Keratinocyte (primary cell): Measurements from ENCODE around the gene BMPR1B.

Source experiments
- EZH2 ChIP-seq: IDR thresholded peaks from one replicate; pipeline ENCODE4 v1.6.1; 2012; ENCODE audit warnings: inconsistent platforms, mild to moderate bottlenecking, low read length, moderate library complexity
- TF ChIP-seq, protein P1 (sequence below), 3 experiments: IDR thresholded peaks in 1 of 3; conservative IDR thresholded peaks in 1 of 3; optimal IDR thresholded peaks in 1 of 3; 2 replicates in 2 of 3; 3 replicates in 1 of 3; pipeline versions ENCODE3 to v1.5.1; 2011; ENCODE audit warnings: low read length in 3 of 3, mild to moderate bottlenecking in 3 of 3, moderate library complexity in 2 of 3, control low read depth in 1 of 3, inconsistent platforms in 1 of 3; ENCODE audit not compliant: insufficient read depth in 2 of 3; ENCODE audit errors: extremely low read depth in 1 of 3

DNA sequence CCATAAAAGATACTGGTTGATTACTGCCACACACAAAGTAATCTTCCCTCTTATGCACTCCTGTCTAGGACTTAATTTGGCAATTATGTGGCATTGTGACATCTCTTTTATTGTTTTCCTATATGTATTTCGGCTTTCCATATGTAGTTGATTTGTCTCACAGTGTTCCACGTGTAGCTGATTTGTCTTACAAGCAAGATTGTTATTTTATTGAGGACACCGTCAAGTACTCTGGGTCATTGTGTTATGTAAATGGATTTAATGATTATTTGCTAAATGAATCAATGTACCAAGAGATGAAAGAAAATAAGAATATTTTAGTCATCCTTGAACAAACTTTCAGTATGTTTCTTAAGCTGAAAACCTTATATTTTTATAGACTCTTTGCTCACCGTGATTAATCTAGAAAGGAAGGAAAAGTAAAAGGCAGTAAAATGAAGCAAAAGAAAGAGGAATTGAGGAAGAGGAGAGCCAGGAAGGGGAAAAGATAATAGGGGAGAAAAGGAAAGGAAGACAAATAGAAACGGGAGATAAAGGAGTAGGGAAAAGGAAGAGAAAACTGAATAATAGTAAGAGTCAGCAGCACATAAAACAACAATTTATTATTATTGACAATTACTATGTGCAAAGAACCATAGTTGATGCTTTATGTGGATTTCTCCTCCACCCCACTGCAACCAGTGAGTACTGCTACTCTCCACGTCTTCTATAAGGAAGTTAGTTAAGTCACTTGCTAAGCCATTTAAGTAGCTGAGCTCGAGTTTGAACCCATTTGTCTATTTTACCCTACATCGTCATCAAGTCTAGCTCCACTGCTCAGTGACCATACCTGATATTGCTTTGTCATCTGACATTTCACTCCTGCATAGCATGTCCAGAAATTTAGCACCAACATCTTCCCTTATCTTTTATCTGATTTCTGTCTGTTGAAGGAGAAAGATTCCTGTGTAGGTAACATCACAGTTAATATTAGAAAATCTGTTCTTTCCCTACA, 336.5 kb downstream of the BMPR1B start:
- TF ChIP-seq, protein P1, sequence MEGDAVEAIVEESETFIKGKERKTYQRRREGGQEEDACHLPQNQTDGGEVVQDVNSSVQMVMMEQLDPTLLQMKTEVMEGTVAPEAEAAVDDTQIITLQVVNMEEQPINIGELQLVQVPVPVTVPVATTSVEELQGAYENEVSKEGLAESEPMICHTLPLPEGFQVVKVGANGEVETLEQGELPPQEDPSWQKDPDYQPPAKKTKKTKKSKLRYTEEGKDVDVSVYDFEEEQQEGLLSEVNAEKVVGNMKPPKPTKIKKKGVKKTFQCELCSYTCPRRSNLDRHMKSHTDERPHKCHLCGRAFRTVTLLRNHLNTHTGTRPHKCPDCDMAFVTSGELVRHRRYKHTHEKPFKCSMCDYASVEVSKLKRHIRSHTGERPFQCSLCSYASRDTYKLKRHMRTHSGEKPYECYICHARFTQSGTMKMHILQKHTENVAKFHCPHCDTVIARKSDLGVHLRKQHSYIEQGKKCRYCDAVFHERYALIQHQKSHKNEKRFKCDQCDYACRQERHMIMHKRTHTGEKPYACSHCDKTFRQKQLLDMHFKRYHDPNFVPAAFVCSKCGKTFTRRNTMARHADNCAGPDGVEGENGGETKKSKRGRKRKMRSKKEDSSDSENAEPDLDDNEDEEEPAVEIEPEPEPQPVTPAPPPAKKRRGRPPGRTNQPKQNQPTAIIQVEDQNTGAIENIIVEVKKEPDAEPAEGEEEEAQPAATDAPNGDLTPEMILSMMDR (optimal IDR thresholded peaks at IDR 0.05 in 1 of 3, IDR thresholded peaks at IDR 0.05 in 1 of 3, conservative IDR thresholded peaks at IDR 0.05 in 1 of 3; ENCODE audit: extremely low read depth in 1 of 3, insufficient read depth in 2 of 3, low read length in 3 of 3) = no peak
- no peak for TF ChIP-seq EZH2
